GM21423 (cell line): ENCODE results near the gene IGFBP5.

ENCODE experiments used
- ATAC-seq: cut with Tn5 transposase; IDR thresholded peaks from one replicate; pipeline ENCODE4 v1.9.1; 2021; ENCODE audit warnings: mild to moderate bottlenecking, moderate library complexity; ENCODE audit not compliant: unreplicated experiment

The IGFBP5 gene

DNA sequence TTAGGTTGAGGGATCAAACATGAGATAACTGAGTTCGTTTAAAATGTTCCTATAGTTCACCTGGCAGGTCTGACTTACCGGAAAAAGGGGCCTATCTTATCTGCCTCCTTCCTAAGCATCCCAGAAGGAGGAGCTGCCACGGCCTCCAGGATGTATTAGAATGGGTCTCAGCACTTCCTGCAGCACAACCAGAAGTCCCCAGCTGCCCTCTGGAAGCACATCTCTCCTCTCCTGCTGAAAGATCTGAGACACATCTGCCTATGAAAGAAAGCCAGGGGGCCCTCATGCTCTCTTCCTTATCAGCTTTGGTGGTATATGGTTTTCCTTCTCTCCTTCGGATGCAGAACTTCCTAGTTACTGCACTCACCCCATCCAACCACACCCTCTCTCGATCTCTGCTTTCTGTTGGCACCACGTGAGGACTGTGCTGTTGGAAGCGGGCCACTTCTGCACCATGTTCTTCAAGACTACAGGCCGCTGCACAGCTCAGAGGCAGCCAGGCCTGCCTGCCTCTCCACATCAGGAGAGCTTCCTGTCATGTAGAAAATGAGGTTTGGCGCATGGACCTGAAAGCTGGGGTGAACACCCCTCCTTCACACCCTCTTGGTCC, 6.5 kb downstream of the IGFBP5 start:
- no peak for ATAC-seq

DNA sequence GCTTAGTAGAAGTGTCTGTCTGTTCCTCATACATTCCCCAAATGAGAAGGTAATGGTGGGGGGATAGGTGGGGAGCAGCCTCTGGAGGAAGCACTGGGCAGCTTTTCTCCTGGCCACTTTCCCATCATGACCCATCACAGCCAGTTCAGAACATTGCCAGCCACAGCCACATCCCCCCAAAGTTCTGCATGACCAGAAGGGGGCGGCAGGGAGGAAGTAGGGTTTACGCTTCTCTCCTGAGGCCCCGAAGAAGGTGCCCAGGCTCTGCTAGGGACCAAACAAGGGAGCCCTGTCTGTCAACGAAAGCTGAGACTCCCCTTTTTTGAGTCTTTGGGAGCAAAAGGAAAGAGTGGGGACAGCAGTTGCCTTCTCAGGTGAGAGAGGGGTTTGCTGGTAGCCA, 7.7 kb downstream of the IGFBP5 start:
- no peak for ATAC-seq

- ATAC-seq, result no peak
Observed at GRCh38 chr2:216687111-216687510, 8.2 kb downstream of the IGFBP5 start.

GRCh38 chr2:216685327-216685875, 9.9 kb downstream of the IGFBP5 start:
- ATAC-seq, result no peak

- ATAC-seq, result no peak
Observed at GRCh38 chr2:216683846-216684245, 11.5 kb downstream of the IGFBP5 start.

- no peak for ATAC-seq
Observed at GRCh38 chr2:216681683-216682082, 13.7 kb downstream of the IGFBP5 start.

DNA sequence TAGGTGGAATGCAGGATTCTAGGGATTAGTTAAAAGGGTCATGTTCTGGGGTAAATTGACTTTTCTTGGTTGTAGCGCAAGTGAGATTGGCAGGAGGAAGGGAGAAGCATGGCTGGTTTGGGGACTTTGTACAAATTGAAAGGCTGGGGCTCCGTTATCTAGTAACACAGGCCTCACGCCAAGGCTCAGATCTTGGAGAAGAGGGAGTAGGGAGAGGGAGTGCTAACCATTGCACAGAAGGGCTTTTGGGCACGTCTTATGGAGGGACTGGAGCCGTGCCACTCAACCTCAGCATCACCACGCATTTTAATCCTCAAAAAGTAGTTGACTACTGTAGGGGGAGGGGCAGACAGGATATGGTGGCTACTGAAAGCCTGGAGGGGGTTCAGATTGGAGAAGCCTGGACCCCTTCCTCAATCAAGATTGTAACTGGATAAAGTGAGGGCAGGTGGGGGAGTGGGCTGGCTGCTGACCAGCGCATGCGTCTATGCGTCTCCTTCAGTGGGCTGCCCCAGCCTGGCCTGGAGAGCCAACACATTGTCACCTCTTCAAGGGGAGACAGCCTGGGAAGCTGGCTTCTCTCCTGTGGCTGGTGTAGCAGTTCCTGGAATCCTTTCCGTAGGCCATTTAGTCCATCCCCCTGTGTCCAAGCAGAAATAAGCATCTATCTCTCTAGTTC, 14.3 kb downstream of the IGFBP5 start:
- ATAC-seq, result no peak

DNA sequence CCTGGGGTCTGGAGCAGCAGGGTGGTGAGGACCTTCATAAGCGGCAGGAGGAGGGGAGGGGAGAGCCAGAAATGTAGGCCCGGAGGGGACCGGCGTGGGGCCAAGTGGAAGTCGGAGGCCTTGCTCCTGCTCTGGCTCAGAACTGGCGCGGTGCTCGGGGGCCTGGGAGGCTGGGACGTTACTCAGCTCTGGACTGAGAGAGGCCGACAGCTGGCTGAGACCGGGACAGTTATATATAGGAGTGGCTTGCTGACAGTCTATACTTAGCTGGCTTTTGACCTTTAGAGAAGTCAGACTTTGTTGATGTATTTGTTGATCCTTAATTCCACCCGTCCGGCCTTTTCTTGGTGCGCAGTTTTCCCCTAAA, 15.7 kb downstream of the IGFBP5 start:
- ATAC-seq, result no peak

GRCh38 chr2:216678813-216679657, 16.3 kb downstream of the IGFBP5 start:
- ATAC-seq, result no peak

- no peak for ATAC-seq
Observed at GRCh38 chr2:216678098-216678465, 17.3 kb downstream of the IGFBP5 start.

GRCh38 chr2:216677439-216678097, 17.8 kb downstream of the IGFBP5 start:
- ATAC-seq, result no peak

DNA sequence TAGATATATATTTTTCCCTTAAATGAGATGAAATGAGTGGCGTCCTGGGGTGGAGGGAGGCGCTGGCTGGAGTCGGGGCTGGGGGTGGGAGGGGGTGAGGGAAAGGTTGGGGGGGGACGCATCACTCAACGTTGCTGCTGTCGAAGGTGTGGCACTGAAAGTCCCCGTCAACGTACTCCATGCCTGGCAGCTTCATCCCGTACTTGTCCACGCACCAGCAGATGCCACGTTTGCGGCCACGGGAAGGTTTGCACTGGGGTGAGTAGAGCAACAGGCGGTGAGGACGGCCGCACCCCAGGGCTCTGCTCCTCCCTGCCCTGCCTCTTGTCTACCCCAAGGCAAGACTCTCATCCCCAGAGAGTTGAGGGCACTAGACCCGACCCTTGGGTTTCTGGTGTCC, 18.7 kb downstream of the IGFBP5 start:
- ATAC-seq, result no peak

GRCh38 chr2:216674376-216674775, 21.0 kb downstream of the IGFBP5 start:
- no peak for ATAC-seq

- ATAC-seq, result no peak
Observed at GRCh38 chr2:216673609-216674008, 21.7 kb downstream of the IGFBP5 start.

- ATAC-seq, result no peak
Observed at GRCh38 chr2:216673021-216673420, 22.3 kb downstream of the IGFBP5 start.

DNA sequence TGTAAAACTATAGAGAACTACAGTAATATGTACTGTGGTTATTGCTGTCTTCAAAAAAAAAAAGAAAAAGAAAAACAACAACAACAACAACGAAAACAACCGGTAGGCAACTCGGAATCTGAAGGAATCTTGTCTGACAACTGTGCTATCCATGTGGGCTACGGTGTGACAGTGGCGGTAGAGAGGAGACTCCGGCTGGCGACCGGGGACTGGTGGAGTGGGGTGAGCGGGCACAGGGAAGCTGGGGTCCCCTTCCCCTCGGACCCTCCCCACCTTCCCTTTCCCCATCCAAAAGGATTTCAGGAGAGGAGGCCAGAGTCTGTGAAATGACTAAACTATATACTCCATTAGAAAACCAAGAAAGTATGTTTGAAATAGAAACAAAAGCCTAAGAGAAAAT, 22.9 kb downstream of the IGFBP5 start:
- no peak for ATAC-seq

- no peak for ATAC-seq
Observed at GRCh38 chr2:216671791-216672343, 23.5 kb downstream of the IGFBP5 start.

DNA sequence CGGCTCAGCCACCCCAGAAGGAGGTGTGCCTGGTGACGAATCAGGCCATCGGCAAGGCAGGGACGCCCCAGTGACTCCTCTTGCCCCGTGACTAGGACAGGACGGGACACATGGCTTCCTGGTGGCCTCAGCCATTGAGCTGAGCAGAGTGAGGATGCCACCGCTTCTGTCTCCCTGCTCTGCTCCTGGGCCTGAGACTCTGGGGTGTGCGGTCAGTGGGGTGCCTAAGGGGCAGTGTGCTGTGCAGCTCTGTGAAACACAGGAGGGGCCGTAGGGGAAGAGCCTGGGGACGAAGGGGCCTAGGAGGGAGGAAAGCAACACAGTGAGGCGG, 24.3 kb downstream of the IGFBP5 start:
- no peak for ATAC-seq

DNA sequence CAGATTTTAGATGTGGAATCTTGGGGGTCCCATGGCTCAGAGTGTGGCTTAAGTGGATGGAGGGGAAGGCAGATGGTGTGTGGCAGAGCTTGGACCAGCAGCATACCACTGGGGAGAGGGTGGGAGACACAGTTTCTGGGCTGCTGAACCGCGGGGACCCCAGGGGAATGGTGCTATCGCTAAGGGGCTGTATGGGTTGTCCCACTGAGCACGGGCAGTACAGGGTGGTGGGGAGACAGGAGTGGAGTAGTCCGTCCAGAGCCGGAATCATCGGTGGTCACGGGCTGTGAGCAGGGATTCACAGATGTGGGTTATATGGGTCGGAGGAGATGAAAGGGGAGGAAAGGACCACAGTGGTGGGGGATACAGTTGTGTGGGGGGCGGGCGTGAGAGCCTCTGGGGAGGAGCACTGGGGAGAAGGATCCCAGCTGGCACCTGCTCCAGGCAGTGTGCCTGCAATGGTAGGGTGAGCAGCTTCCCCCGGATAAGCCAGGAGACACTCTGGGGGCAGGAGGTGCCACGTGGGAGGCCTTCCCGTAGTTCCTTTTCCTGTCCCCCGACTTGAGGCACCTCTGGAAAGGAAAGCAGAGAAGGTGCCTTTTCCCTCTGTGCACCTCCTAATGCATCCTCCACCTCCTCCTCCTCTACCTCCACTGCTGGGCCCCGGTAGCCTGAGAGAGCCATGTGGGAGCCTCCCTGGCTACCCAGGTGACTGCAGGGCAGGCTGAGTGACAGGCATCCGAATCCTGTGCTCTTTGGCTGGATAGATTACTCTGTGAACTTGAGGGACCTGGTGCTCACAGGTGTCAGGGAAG, 24.9 kb downstream of the IGFBP5 start:
- ATAC-seq, result no peak
